CD4-positive, alpha-beta T cell (primary cell): ENCODE results near the gene ATP1A4. TPM values are rescaled to one million over a fixed set of nuclear protein-coding genes. Genes with fewer than 3 reads are reported as not detected.

ENCODE experiments used
- ATAC-seq: fragments of 200-7000 bp; cut with Tn5 transposase; one replicate; pipeline ENCODE4 v1.10.0; 2022; ENCODE audit warnings: mild to moderate bottlenecking; ENCODE audit not compliant: poor library complexity
- CTCF ChIA-PET: fragments of 350-600 bp; sonication (Branson Sonifier 250); formaldehyde crosslinking; loops from one replicate; lab custom pipeline; 2021; ENCODE audit warnings: antibody characterized with exemption, inconsistent platforms; lab: Charles Lee
- POLR2A ChIA-PET: fragments of 350-600 bp; sonication (Branson Sonifier 250); formaldehyde crosslinking; loops from one replicate; lab custom pipeline; 2021; ENCODE audit warnings: antibody characterized with exemption, inconsistent platforms; lab: Charles Lee
- DNase-seq, 14 experiments: peaks; one replicate each; pipeline ENCODE4 v3.0.0-alpha.2; 2013 to 2020; ENCODE audit warnings: mixed read lengths in 2 of 14
- H3K27ac ChIP-seq, 2 donors: one replicate each; pipeline versions ENCODE4 v1.5.1 to v1.7.0; 2013; ENCODE audit warnings: low read length in 2 of 2, low read depth in 1 of 2, mild to moderate bottlenecking in 1 of 2
- H3K27me3 ChIP-seq, 2 experiments: 1 replicate in 1 of 2; 2 replicates in 1 of 2; pipeline versions ENCODE4 v1.6.1 to v1.7.0; 2013; ENCODE audit warnings: low read length in 2 of 2, control low read depth in 1 of 2, mild to moderate bottlenecking in 1 of 2, moderate library complexity in 1 of 2; ENCODE audit not compliant: insufficient read depth in 2 of 2, control insufficient read depth in 1 of 2
- H3K36me3 ChIP-seq: one replicate; pipeline ENCODE4 v1.6.1; 2013; ENCODE audit warnings: low read length, control low read depth; ENCODE audit not compliant: insufficient read depth
- H3K4me1 ChIP-seq: one replicate; pipeline ENCODE4 v1.6.1; 2013; ENCODE audit warnings: low read length, control low read depth; ENCODE audit not compliant: insufficient read depth
- H3K4me3 ChIP-seq: one replicate; pipeline ENCODE4 v1.5.1; 2013; ENCODE audit warnings: mild to moderate bottlenecking, low read length, moderate library complexity
- H3K9me3 ChIP-seq, 2 experiments: 1 replicate in 1 of 2; 2 replicates in 1 of 2; pipeline versions ENCODE4 v1.6.1 to v1.7.0; 2013; ENCODE audit warnings: low read length in 2 of 2, mild to moderate bottlenecking in 2 of 2, control low read depth in 1 of 2, moderate library complexity in 1 of 2; ENCODE audit not compliant: control insufficient read depth in 1 of 2, insufficient read depth in 1 of 2
- H3K27ac Mint-ChIP-seq: one replicate; pipeline ENCODE4 v1.8.0; 2020; ENCODE audit warnings: mixed read lengths
- H3K27me3 Mint-ChIP-seq: one replicate; pipeline ENCODE4 v1.8.0; 2021; ENCODE audit warnings: mixed read lengths
- H3K36me3 Mint-ChIP-seq: one replicate; pipeline ENCODE4 v1.8.0; 2021; ENCODE audit warnings: low read depth, mixed read lengths
- H3K4me1 Mint-ChIP-seq: one replicate; pipeline ENCODE4 v1.8.0; 2021; ENCODE audit warnings: low read depth, mixed read lengths
- H3K4me3 Mint-ChIP-seq: one replicate; pipeline ENCODE4 v1.8.0; 2020; ENCODE audit warnings: mild to moderate bottlenecking, mixed read lengths
- H3K9me3 Mint-ChIP-seq: one replicate; pipeline ENCODE4 v1.8.0; 2020; ENCODE audit warnings: mixed read lengths
- CTCF ChIP-seq: fragments of 200-600 bp; IDR thresholded peaks from one replicate; pipeline ENCODE4 v1.8.0; 2022; ENCODE audit warnings: antibody characterized with exemption, mild to moderate bottlenecking
- intact Hi-C, 2 experiments: fragments of 100-400 bp; cut with DNase I in 1 of 2; cut with micrococcal nuclease in 1 of 2; formaldehyde crosslinking; loops; one replicate each; pipeline versions ENCODE4 v1.15.1 to v1.9.0; 2023 to 2025; cut with DNase I, micrococcal nuclease
- total RNA-seq, 174 experiments: library from RNA in 2 of 174; stranded (reverse) in 2 of 174; gene quantifications; one replicate each; pipeline ENCODE4 v1.2.3 and lab custom pipeline; 2021 to 2026

Gene ATP1A4
- total RNA-seq, 2 experiments from 2014 or later, result 0.22 TPM; not detected in 1

GRCh38 chr1:160127865-160128523 lies 23.4 kb upstream of the ATP1A4 start:
- Mint-ChIP-seq H3K9me3 (no peaks in the 10 kb centered on the region), H3K27ac (no peak overlapping the region), H3K36me3 (no peaks in the 10 kb centered on the region), H3K4me3 (no peak overlapping the region), H3K4me1 (no peaks in the 10 kb centered on the region), H3K27me3 (peaks cover 25% of the 10 kb centered on the region)
- peaks cover 0 to 5% of the 10 kb centered on the region in 2 experiments for H3K27me3 ChIP-seq
- no peaks in the 10 kb centered on the region for H3K36me3 ChIP-seq
- no peak for TF ChIP-seq CTCF
- ChIA-PET CTCF (no interaction called here), POLR2A (no interaction called here)
- no peaks in the 10 kb centered on the region for H3K9me3 ChIP-seq
- DNase-seq (no peak), ATAC-seq (no peak)
- intact Hi-C loops, result no loop called here
- H3K4me3 ChIP-seq, result no peak overlapping the region
- no peak overlapping the region for H3K27ac ChIP-seq
- H3K4me1 ChIP-seq, result no peaks in the 10 kb centered on the region

GRCh38 chr1:160128636-160129035 lies 22.8 kb upstream of the ATP1A4 start:
- Mint-ChIP-seq H3K27ac (no peak overlapping the region), H3K4me1 (no peaks in the 10 kb centered on the region), H3K36me3 (no peaks in the 10 kb centered on the region), H3K9me3 (no peaks in the 10 kb centered on the region), H3K27me3 (peaks cover 25% of the 10 kb centered on the region), H3K4me3 (no peak overlapping the region)
- ATAC-seq (no peak), DNase-seq (no peak)
- Histone ChIP-seq H3K4me3 (no peak overlapping the region), H3K4me1 (no peaks in the 10 kb centered on the region), H3K27ac (no peak overlapping the region), H3K9me3 (no peaks in the 10 kb centered on the region), H3K36me3 (no peaks in the 10 kb centered on the region), H3K27me3 (peaks cover 0 to 5% of the 10 kb centered on the region in 2 experiments)
- POLR2A ChIA-PET, result no interaction called here
- CTCF ChIA-PET, result no interaction called here
- TF ChIP-seq CTCF, result no peak
- intact Hi-C loops, result no loop called here

GRCh38 chr1:160129046-160129445 lies 22.4 kb upstream of the ATP1A4 start:
- CTCF ChIA-PET, result no interaction called here
- intact Hi-C loops, result no loop called here
- H3K9me3 ChIP-seq, result no peaks in the 10 kb centered on the region

More at GRCh38 chr1:160129046-160129445, 22.4 kb upstream of the ATP1A4 start:
- Histone ChIP-seq H3K4me3 (no peak overlapping the region), H3K27me3 (peaks cover 0 to 5% of the 10 kb centered on the region in 2 experiments), H3K27ac (no peak overlapping the region), H3K36me3 (no peaks in the 10 kb centered on the region), H3K4me1 (no peaks in the 10 kb centered on the region)
- H3K9me3 Mint-ChIP-seq, result no peaks in the 10 kb centered on the region
- H3K27ac Mint-ChIP-seq, result no peak overlapping the region
- no peak for ATAC-seq
- no peak for TF ChIP-seq CTCF
- H3K4me3 Mint-ChIP-seq, result no peak overlapping the region
- no peaks in the 10 kb centered on the region for H3K36me3 Mint-ChIP-seq
- POLR2A ChIA-PET, result no interaction called here
- DNase-seq, result no peak
- peaks cover 25% of the 10 kb centered on the region for H3K27me3 Mint-ChIP-seq
- H3K4me1 Mint-ChIP-seq, result no peaks in the 10 kb centered on the region
